Kidney (tissue), 14 donors: Measurements from ENCODE around the gene PRDM16. TPM values are rescaled to one million over a fixed set of nuclear protein-coding genes. Genes with fewer than 3 reads are reported as not detected.

Source experiments
- DNase-seq, 5 donors: peaks; one replicate each; pipeline ENCODE4 v3.0.0-alpha.2; 2013 to 2020
- FAIRE-seq: peaks from 2 replicates; lab custom pipeline; 2012; peaks lifted over from hg19 to GRCh38; lab: Jason Lieb, UNC
- H3K27ac ChIP-seq, 2 donors: one replicate each; pipeline ENCODE4 v1.7.0; 2013; ENCODE audit warnings: low read depth in 2 of 2, low read length in 2 of 2, inconsistent platforms in 1 of 2
- H3K27me3 ChIP-seq: one replicate; pipeline ENCODE4 v1.7.1; 2013; ENCODE audit warnings: low read length, inconsistent platforms; ENCODE audit not compliant: control insufficient read depth, insufficient read depth
- H3K36me3 ChIP-seq, 3 donors: one replicate each; pipeline versions ENCODE4 v1.7.0 to v1.7.1; 2013; ENCODE audit warnings: low read length in 3 of 3, control low read depth in 1 of 3, inconsistent platforms in 1 of 3; ENCODE audit not compliant: insufficient read depth in 3 of 3, control insufficient read depth in 2 of 3
- H3K4me1 ChIP-seq, 3 donors: one replicate each; pipeline versions ENCODE4 v1.7.0 to v1.7.1; 2013; ENCODE audit warnings: low read length in 3 of 3, inconsistent platforms in 1 of 3, low read depth in 1 of 3; ENCODE audit not compliant: control insufficient read depth in 2 of 3, insufficient read depth in 2 of 3
- H3K4me3 ChIP-seq, 3 donors: one replicate each; pipeline versions ENCODE4 v1.7.0 to v1.8.1; 2013; ENCODE audit warnings: low read length in 3 of 3, control low read depth in 1 of 3, inconsistent platforms in 1 of 3
- H3K9ac ChIP-seq, 3 donors: one replicate each; pipeline versions ENCODE4 v1.7.0 to v1.7.1; 2013; ENCODE audit warnings: low read length in 3 of 3, control low read depth in 1 of 3, inconsistent platforms in 1 of 3
- H3K9me3 ChIP-seq, 3 donors: one replicate each; pipeline versions ENCODE4 v1.7.0 to v1.7.1; 2013; ENCODE audit warnings: low read length in 3 of 3, control low read depth in 1 of 3, inconsistent platforms in 1 of 3; ENCODE audit not compliant: control insufficient read depth in 2 of 3, insufficient read depth in 1 of 3
- CTCF ChIP-seq: IDR thresholded peaks from 3 replicates; pipeline ENCODE4 v1.5.1; 2012; ENCODE audit warnings: mild to moderate bottlenecking, moderate library complexity, borderline replicate concordance; ENCODE audit not compliant: insufficient read depth; ENCODE audit errors: extremely low read depth
- intact Hi-C: fragments of 100-400 bp; cut with DNase I; formaldehyde crosslinking; loops from one replicate; pipeline ENCODE4 v1.11.1; 2022
- polyA plus RNA-seq: library from polyadenylated mRNA; stranded (reverse); fragments of 350-450 nt; fragmentation: Illumina TruSeq; extraction: RNeasy Lipid Tissue Mini Kit (QIAGEN cat#74804); gene quantifications from one replicate; pipeline ENCODE4 v1.2.3, GENCODE V29; 2014; ENCODE audit warnings: low read depth, low replicate concordance; ENCODE audit not compliant: insufficient read depth
- total RNA-seq: library from RNA; stranded (reverse); fragmentation: NEBNext Ultra II Directional; extraction: Animal tissue kit (Norgen Biotek cat#: 25700); gene quantifications from one replicate; pipeline ENCODE4 v1.2.1, GENCODE V29; 2021
- donor health status: control.
- donor health status: control.
- donor health status: control.
- donor health status: control.
- donor health status: control.
- donor health status: DM: yes; HTN: yes; CAD: no.
- donor health status: Normal renal cell carcinoma (clear cell type).

Gene PRDM16
- total and polyA plus RNA-seq, 2 donors from 2014 or later, result 3.0 to 21.9 TPM

- Histone ChIP-seq H3K9me3 (no peaks in the 10 kb centered on the region), H3K27ac (no peak overlapping the region), H3K9ac (no peak overlapping the region), H3K4me3 (no peak overlapping the region), H3K27me3 (peaks cover 3% of the 10 kb centered on the region), H3K36me3 (no peaks in the 10 kb centered on the region), H3K4me1 (peaks cover 0 to 11% (median 8%) of the 10 kb centered on the region in 3 donors)
- intact Hi-C loops, result no loop called here
- no peak for TF ChIP-seq CTCF
- DNase-seq (no peak), FAIRE-seq (no peak)
These were observed 84.2 kb downstream of the PRDM16 start for GRCh38 chr1:3153197-3153596.

GRCh38 chr1:3153902-3154795 is 85.1 kb downstream of the PRDM16 start:
- TF ChIP-seq CTCF, result no peak
- Histone ChIP-seq H3K4me3 (no peak overlapping the region), H3K27ac (no peak overlapping the region), H3K36me3 (no peaks in the 10 kb centered on the region), H3K9ac (no peak overlapping the region), H3K9me3 (no peaks in the 10 kb centered on the region), H3K4me1 (peaks cover 0 to 11% (median 8%) of the 10 kb centered on the region in 3 donors), H3K27me3 (peaks cover 3% of the 10 kb centered on the region)
- intact Hi-C loops, result no loop called here
- FAIRE-seq (no peak), DNase-seq (no peak)

- TF ChIP-seq CTCF, result no peak
- FAIRE-seq (no peak), DNase-seq (no peak)
- Histone ChIP-seq H3K36me3 (no peaks in the 10 kb centered on the region), H3K9me3 (no peaks in the 10 kb centered on the region), H3K27me3 (peaks cover 3% of the 10 kb centered on the region), H3K4me1 (peaks cover 0 to 11% (median 8%) of the 10 kb centered on the region in 3 donors), H3K9ac (no peak overlapping the region), H3K4me3 (no peak overlapping the region), H3K27ac (no peak overlapping the region)
- intact Hi-C loops, result no loop called here
These were observed 86.3 kb downstream of the PRDM16 start for GRCh38 chr1:3155056-3155925.
